HUDEP-2 (cell line): ENCODE results near the gene TRAPPC12.
"Not testable (repeated sequence)": the region's sequence is repeated elsewhere in the genome, so short reads cannot be mapped to it uniquely, and the experiment has no call there.

Experiments
- DNase-seq, 76 experiments: peaks; one replicate each; lab custom pipeline; 2025; ENCODE audit not compliant: unreplicated experiment in 76 of 76; lab: John Stamatoyannopoulos, UW

Gene TRAPPC12

DNA sequence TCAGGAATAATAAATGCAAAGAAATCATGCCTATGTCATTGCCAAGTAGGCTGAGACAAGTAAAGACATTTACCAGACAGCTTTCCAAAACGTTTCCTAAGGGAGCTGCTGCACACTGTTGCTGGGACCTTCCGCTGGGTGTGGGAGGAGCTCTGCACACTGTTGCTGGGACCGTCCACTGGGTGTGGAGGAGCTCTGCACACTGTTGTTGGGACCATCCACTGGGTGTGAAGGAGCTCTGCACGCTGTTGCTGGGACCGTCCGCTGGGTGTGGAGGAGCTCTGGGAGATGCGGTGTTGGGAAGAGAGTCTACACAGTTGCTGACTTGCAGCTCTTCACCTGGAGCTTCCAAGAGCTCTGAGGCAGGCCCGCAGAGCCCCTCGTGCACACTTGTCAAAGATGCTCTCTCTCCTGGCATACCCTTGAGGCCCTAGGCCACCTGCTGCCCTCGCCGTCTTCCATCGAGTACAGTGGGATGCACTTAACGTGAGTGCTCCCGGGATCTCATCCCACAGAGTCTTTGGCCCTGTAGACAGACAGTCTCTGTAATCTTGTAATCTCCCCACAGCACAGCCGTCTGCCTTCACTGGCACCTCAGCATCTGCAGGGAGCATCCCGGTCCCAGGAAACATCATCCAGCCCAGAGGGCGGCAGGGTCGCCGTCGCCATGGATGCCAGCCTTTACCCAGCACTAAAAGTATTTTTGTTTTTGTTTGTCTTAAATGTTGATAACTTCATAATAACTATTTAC is 51.4 kb downstream of the TRAPPC12 start:
- no peak for DNase-seq

DNA sequence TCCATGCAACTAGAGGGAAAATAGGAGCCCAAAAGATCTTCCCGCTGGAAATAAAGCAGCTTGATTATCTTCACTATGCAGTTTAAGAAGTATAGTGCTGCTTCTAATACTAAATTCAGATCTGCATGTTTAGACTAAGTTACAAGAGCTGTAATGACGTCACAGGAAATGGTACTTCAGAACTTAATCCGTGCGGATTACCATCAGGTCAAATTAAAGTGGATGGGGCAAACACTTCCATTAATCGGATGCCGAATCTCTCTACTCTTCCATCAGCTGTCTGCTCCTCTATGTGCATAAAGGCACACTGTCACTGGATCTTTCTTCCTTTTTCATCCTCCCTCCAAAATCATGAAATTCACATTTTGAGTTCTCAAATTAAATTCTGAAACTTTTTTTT is 52.6 kb downstream of the TRAPPC12 start:
- no peak for DNase-seq

DNA sequence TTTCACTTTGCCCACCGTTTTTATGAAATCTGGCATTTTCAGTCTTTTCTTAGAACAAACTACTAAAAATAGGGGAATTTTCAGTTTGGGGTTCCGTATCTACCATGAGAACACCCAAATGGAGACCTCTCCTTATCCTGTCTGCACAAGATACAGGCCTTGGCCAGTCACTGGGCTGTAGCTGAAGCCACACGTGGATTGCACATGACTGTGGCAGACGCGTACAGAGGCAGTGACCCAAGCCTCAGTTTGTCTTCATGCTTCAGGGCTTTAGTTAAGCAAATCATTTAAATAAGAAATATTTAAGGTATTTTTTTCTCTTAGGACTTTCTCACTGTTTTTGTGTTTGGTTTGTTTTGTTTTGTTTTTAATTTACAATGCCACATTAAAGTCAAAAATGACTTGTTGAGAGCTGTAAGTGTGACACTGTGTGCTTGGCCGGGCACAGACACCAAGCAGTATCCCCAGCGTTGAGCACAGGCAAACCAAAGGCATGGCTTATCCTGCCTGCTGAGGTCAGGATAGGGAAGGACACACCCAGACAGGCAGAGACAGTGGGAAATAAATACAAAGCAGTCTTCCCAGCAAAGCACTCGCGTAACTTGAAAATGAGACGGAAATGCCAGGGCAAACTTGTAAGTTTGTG is 53.3 kb downstream of the TRAPPC12 start:
- DNase-seq = no peak

DNA sequence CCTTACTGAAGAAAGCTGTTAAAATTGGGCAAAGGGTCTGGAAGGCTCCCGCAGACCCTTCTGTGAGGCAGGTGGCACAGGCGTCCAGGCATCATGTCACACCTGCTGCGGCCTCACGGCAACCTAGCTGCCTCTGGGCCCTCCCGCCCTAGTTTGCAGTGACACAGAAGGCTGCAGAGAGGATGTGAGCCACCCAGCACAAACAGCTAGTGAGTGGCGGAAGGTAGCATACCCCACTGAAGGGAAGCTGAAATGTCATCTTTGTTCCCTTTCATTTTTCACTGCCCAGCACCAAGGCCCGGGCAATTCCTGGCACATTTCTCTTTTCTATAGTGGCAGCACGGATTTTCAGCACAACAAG is 53.8 kb downstream of the TRAPPC12 start:
- DNase-seq = no peak

DNA sequence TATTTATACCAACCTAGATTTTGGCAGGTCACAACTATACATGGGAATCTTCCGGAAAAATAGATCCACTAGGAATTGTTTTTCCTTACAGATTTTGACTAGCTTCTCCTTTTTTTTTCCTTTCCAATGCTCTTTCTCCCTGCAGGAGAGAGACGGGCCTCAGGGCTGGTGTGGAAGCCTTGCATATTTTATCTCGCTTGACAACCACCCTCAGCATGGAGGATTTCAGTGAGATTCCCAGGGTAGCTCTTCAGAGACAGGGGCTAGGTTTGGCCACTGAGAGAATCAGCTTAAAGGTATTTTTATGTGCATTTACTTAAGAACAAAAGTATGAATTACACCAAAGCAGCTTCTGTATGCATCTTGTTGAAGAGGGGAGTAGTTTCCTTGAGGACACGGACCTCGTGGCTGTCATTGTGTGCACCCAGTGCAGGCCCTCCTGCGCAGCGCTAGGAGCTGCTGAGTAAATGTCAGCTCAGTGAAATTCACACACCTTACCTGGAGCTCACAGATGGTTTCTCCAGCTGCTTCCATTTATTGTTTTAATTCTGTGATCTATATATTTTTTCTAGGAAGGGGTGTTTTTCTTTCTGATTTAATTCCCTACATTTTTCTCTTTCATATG is 54.4 kb downstream of the TRAPPC12 start:
- no peak for DNase-seq

DNA sequence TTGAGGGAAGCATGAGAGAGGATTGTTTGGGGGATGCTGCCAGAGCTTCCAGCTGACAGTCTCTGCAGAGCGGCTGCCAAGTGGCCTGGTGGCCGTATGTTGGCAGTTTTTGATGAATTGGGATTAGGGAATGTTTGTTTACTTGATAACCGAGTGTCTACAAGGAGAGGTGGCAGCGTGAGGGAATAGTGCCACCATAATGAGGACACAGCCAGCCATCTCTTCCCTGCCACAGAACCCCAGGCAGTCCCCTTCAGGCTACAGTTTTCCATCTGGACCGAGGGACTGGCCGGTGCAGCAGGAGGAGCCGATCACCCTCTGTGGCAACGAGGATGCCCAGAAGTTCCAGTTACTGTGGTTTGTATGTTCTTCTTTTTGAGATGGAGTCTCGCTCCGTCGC is 55.2 kb downstream of the TRAPPC12 start:
- DNase-seq = no peak

DNA sequence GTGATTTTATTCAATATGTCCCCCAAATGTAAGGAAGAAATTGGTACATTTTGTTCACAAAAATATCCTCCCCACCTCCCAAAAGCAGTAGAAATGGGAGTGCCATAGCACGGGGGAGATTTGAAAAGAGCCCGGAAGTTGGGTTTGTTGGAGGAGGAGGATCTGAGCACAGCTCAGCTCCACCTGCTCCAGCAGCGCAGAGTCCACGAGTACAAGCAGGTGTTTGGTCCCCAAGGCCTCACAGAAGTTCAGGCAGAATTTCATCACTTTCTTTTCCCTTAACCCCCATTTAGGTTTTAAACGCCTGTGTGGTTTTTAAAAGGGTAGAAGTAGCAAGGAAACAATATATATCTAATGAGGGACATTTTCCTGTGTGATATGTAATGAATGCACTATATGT is 56.0 kb downstream of the TRAPPC12 start:
- DNase-seq = no peak

DNA sequence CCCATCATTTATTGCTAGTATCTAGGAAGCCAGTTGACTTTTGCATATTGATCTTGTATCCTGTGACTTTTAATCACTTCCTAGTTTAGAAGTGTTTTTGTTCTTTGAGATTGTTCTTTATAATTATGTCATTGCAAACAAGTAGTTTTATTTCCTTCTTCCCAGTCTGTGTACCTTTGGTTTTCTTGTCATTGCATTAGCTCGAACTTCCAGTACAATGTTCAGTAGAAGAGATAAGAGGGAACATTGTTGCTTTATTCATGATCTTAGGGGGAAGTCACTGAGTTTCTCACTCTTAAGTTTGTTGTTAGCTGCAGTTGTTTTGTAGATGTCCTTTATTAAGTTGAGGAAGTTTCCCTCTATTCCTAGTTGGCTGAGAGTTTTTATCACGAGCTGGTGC is 61.0 kb downstream of the TRAPPC12 start:
- no peak for DNase-seq

DNA sequence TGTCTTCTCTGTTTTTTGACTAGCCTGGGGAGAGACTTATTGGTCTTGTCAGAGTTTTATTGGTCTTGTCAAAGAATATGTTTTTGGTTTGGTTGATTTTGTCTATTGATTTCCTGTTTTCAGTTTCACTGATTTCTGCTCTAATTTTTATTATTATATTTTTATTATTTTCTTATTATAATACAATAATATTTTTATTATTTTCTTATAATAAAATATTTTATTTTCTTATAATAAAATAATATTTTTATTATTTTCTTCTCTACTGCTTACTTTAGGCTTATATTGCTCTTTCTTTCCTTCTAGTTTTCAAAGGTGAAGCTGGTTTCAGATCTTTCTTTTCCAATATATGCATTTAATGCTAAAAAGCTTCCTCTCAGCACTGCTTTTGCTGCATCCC is 62.0 kb downstream of the TRAPPC12 start:
- no peak for DNase-seq

DNA sequence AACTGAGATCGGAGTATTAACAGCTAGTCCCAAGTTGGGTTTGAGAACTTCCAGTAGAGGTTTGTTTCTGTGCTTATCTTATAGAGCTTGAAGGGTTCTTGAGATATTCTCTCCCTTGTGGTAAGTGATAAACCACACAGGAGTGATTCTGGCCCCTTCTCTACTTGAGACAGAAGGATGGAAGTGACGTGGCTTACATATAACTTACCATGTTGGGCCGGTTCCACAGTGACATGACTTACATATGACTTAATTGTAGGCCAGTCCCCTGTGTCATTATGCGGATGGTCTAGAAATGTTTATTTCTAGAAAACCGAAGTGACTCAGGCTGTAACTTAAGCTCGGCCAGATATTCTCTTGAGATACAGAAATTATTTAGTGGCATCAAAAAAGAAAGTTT is 62.7 kb downstream of the TRAPPC12 start:
- peak in 8 of 76 experiments; percentile 1 to 31 (median 14) for DNase-seq

DNA sequence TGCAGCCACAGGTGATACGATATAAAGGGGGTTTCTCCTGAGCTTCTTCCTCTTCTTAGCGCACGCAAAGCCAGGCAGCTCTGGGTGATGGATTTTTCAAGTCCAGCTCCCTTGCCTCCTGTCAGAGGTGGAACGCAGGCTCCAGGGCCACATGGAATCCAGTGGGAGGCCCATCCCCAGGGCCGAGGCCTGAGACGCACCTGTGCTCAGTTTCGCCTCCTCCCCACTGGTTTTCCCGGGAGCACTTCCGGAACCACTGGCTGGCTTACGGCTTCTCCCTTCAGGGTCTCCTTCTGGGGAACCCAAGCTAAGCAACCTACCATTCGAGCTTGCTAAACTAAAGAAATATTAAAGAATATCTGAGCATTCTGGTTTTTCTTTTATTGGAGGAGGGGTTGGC is 63.6 kb downstream of the TRAPPC12 start:
- DNase-seq = no peak

DNA sequence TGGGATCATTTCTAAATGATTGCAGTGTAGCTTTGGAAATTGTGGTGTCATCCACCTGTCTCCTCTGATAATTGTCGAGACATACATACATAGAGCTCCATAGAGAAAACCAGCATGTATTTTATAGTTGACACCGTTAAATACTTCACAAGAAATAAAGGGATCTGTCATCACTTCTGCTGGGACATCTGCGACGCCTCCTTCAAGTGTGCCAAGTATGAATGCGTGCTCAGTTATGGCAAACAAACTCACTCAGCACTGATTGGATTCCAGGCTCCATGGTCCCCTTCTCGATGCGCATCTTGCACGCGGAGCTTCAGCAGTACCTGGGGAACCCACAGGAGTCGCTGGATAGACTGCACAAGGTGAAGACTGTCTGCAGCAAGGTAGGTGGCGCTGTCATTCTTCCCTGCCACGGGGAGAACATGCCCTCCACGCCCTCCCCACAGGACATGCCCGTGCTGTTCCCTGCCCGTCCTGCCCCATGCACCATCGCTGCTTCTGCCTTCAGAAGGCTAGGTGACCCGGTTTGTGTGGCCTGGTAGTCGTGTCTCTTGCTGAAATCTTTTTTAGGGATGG is 64.1 kb downstream of the TRAPPC12 start:
- peak in 1 of 76 experiments; percentile 4 for DNase-seq

DNA sequence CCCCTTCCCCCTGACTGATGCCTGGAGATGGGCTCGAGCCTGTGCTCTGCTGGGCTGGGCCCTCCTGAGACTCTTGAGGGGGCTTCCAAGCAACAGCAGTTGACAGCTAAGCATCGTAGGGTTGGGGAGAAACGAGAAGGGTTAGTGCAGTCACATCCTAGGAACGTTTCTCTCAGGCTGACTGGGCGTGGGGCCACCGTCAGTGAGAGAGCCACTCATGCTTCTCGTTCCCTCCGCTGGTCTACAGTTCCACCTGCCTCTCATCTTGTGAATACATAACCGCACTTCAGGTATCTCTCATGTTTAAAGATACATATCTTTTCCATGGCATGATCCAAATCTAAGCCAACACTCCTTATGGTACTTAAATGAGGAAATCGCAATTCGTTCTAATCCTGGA is 66.4 kb downstream of the TRAPPC12 start:
- DNase-seq = no peak

DNA sequence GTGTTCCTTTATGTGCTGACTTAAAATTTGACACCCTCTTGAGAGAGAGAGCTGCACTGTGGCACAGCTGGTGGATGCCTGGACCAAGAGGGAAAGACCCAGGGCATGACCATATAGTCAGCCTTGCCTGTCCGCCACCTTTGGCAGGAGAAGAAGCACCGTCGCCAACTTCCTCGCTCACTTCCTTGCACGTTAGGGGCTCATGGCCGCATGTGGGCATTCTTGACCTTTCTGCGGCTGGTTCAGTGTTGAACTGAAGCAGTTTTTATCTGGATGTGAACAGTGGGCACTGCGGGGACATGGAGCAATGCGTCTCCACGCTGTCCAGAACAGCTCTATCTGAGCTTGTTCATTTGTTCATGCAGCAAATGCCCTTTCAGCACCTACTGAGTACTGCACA is 66.9 kb downstream of the TRAPPC12 start:
- no peak for DNase-seq

DNA sequence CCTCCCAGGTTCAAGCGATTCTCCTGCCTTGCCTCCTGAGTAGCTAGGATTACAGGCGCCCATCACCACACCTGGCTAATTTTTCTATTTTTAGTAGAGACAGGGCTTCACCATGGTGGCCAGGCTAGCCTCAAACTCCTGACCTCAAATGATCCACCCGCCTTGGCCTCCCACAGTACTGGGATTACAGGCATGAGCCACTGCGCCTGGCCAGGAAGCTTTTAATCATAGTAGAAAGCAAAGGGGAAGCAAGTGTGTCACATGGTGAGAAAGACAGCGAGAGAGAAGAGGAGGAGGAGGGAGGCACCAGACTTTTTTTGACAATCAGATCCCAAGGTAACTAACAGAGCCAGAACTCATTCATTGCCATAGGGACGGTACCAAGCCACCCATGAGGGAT is 67.7 kb downstream of the TRAPPC12 start:
- DNase-seq = not testable (repeated sequence)

DNA sequence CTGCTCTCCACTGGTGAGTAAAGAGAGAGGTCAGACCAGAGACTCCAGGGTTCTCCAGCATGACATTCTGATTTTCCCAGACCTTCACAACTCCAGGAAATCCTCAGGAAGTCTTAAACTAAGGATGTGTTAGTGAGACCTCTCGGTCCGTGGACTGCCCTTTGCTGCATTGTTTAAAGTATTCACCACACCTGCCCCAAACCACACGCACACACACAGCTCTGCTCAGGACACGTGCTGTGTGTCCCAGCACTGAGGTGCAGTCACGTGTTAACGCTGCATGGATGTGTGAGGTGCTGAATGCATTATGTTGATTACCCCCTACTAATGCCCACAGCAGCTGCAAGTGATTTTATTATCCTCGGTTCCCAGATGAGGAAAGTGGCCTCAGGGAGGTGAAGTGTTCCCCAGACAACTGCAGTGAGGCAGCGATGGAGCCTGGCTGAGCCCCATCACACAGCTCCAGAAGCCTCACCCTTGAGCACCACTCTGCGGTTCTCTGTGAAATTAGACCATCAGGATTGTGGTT is 68.4 kb downstream of the TRAPPC12 start:
- DNase-seq = no peak

DNA sequence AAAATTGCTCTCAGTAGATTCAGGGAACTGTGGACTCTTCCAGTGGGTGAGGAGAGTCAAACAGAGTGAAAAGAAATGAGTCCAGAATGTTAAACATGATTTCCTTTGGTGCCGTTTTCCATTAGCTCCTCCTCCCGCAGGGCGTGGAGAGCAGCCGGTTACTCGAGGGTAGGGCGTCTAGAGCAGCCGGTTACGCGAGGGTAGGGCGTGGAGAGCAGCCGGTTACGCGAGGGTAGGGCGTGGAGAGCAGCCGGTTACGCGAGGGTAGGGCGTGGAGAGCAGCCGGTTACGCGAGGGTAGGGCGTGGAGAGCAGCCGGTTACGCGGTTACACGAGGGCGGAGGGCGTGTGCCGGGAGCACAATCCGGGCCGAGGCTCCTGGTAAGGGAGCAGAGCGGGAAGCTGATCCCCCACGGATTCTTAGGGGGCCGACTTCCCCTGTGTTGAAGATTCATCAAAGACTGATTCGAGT is 69.0 kb downstream of the TRAPPC12 start:
- DNase-seq = not testable (repeated sequence)

DNA sequence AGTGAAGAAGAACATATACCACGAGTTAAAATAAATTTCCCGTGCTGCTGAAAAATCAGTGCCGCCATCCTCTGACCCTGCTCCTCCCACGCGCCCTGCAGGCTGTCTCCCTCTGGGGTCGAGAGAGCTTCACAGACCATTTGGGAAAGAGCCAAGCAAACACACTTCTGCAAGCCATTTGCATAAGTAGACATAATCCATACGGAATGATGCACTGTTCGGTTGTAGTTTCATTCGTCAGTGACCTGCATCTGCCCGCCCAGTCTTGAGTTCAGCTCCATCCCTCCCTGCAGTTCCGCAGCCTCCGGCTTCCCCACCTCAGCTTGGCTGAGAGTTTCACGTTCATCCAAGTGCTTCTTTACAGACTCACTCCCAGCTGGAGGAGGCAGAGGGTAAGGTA is 69.6 kb downstream of the TRAPPC12 start:
- no peak for DNase-seq

DNA sequence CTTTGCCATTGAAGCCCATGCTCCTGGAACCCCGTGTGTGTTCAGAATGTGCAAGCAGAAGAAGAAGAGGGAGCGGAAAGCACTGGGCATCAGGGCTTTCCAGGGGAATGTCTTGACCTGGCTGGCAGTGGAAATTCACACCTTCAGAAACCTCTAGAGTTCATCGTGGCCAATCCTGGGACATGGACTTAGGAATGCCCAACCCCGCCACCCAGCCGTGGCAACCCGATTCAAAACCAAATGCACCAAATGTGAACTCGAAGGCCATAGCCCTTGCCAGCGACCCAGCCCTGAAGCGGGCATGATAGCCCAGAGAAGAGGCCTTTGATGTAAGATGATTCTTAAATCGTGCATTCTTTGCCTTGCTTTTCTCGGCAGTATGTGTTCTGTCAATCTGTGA is 70.4 kb downstream of the TRAPPC12 start:
- no peak for DNase-seq

DNA sequence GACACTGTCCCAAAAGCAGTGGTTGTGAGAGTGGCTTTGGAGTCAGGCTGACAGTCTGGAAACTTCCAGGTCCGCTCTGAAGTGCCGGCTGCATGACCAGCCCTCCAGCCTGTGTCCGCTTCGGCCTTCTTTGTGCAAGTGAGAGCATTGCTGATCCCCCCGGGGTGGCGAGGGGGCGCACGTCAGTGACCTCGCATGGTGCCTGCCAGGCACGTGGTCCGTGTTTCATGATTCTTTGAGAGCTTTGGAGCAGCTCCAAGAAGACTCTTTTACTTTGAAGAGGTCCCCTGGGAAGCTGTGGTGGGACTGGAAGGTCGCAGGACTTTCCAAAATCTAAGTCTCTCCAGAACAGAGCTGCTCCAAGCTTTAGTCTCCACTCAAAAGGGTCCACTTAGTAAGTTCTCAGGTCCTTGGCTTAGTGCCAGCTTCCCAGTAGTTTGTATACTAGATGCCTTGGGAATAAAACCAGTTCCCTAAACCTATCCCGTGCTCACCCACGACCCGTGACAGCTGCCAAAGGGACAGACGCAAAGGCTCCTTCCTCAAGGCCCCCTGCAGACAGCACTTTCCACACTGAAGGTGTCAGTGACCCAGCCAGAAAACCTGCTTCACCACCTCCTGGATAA is 71.0 kb downstream of the TRAPPC12 start:
- DNase-seq = no peak

DNA sequence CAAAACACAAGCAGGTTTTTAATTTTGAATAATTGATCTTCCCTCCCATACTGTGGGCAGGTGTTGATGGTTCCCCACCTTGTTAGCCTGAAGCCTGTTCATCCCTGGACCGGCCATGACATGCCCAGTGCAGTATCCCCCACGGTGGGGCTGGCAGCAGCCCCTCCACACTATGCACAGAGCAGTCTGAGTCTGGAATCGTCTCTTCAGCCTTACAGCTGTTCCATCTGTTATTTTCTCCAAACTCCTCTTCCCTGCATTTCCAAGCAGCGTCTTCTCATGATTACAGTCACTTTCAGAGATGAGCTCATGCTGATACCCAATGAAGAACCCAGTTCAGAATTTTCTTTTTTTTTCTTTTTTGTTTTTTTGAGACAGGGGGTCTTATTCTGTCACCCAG is 71.7 kb downstream of the TRAPPC12 start:
- DNase-seq = no peak
